HG02970 (cell line): Measurements from ENCODE around the gene ABHD17B.

Experiments
- ATAC-seq: cut with Tn5 transposase; IDR thresholded peaks from one replicate; pipeline ENCODE4 v1.9.1; 2021; ENCODE audit warnings: mild to moderate bottlenecking, moderate library complexity, moderate number of reproducible peaks; ENCODE audit not compliant: unreplicated experiment, low FRiP score

Gene ABHD17B

DNA sequence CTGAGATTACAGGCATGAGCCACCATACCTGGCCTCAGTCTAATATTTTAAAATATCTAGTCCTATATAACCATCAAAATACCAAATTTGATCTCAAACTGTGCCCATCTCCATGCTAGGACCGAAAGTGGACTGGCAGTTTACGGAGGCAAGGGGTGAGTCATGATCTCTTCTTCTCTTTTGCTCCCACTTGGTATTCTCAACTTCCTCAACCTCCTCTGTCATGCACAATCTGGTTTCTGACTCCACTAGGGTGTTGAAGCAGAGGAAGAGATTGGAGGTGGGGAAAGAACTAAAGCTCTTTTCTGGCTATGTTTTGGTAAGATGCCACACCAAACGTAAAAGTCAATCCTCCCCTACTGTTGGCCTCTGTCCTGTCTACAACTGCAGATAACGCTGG is 86.7 kb downstream of the ABHD17B start:
- no peak for ATAC-seq

DNA sequence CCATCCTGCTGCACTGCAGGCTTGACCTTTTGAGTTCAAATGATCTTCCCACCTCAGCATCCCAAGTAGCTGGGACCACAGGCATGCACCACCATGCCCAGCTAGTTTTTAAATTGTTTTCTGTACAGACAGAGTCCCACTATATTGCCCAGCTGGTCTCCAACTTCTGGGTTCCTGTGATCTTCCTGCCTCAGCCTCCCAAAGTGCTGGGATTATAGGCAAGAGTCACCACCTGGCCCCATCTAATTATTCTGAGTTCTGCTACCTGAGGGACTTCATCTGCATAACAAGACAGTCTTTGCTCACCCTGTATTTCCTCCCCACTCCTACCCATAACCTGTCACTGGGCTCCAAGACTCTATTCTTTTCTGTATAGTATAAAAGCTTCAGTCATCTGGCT is 88.1 kb downstream of the ABHD17B start:
- ATAC-seq: no peak

- no peak for ATAC-seq
These were observed 88.5 kb downstream of the ABHD17B start for GRCh38 chr9:71822456-71822855.

DNA sequence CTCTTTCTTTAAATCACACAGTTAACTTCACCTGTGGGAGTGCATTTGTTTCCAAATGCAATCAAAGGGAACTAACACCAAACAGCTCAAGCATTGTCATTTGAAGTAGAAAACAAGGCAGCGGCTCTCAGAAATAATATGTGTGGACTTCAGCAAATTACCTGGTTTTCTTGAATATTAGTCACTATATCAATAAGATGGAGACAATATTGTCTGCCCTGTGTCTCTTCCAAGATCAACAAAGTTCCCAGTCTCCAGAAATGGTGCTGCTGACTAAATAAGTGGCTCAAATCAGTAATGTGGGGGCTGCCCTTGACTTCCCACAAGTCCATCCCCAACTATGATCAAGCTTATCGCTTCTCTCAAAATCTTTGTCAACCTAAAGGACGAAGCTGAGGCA is 89.6 kb downstream of the ABHD17B start:
- no peak for ATAC-seq

DNA sequence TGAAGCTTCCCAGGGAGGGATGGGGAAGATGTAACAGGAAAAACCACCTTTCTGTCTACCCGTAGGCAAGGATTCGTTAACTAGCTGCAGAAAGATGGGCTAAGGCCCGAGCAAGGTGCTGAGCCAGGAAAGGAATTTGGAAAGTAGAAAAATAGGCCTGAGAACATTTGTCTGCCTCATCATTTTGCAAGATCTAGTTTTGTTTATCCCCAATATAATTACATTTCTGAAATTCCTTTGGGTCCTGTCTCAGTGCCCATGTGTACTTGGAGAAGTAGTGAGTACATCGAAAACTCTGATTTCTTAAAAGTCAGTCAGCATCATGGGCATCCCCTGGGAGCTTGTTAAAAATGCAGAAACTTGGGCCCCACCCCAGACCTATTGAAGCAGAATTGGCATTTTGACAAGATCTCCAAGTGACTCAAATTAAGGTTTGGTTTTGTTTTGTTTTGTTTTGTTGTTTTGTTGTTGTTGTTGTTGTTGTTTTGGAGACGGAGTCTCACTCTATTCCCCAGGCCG is 90.5 kb downstream of the ABHD17B start:
- ATAC-seq: no peak

DNA sequence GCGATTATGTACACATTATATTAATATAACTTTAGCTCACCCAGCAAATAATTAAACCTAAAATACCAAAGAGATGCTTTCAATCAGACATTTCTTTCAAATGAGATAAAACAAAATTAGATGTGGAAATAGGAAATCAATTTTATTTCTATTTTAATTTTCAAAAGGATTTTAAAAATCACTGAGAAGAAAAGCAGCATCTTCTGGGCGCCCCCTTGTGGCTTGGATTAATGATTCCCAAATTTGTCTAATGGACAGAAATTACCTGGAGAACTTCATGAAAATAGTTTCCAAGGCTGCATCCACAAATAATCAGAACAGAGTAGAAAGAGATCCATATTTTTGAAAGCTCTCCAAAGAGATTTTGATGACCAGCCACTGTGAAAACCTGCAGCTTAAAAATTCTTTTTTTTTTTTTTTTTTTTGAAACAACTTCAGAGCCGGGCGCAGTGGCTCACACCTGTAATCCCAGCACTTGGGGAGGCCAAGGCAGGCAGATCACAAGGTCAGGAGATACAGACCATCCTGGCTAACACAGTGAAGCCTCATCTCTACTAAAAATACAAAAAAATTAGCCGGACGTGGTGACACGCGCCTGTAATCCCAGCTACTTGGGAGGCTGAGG is 91.8 kb downstream of the ABHD17B start:
- no peak for ATAC-seq

DNA sequence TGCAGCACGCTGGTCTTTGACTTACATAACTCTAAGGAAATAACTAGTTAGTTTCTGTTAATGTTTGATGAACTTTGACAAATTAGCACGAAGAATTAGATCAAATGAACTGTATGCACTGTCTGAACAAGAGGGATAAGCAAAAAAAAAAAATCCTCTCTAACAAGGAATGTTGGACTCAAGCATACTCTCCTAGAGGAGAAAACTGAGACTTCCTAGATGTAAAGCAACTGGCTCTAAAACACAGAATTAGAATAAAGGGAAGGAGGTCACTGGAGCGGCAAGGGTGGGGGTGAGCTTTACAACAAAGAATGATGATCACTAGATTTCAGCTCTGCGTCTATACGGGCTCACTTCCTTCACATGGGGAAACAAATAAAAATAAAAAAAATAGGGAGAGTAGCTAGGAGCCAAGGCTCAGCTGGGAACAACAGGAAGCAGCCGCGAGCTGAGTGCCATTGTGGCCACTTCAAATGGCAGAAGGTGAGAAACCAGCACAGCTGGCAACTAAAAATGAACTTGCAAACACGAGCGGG is 94.0 kb downstream of the ABHD17B start:
- no peak for ATAC-seq
